ENCODE data around the gene CDK19. TPM values are rescaled to one million over a fixed set of nuclear protein-coding genes. Genes with fewer than 3 reads are reported as not detected.

The CDK19 gene
- polyA plus RNA-seq, 1 of the 3 experiments (the other 2 are of a cell fraction): 6.5 TPM

DNA sequence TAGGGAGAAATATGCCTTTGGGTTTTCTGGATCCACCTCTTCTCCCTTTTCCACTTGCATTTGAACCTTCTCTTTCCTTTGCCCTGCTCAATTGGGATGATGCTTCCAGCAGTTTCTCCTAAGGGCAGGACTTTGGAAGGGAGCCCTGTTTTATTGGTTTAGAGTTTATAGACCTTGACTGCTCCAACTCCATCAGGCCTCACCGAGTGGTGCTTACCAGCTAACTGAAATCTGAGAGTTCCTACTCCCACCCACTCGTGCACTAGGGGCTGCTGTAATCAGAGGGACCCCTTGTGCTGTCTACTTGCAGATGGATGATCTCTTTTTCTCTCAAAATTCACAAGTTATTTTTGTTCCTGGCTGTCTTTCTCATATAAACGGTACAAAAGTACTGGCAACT, 217.5 kb downstream of the CDK19 start:
- H3K79me2 ChIP-seq (ENCODE audit: insufficient read depth): no peaks in the 10 kb centered on the region
- H2AFZ ChIP-seq (ENCODE audit: low read depth): no peak overlapping the region
- no peaks in the 10 kb centered on the region for H3K4me1 ChIP-seq (ENCODE audit: control insufficient read depth in 1 of 2, insufficient read depth in 2 of 2, low read depth in 1 of 2, low read length in 1 of 2)
- no peak for TF ChIP-seq RXRA (IDR thresholded peaks at IDR 0.05; ENCODE audit: borderline replicate concordance, low read depth)
- TF ChIP-seq GABPA (IDR thresholded peaks at IDR 0.05; ENCODE audit: low read depth): no peak
- TF ChIP-seq, protein P1, sequence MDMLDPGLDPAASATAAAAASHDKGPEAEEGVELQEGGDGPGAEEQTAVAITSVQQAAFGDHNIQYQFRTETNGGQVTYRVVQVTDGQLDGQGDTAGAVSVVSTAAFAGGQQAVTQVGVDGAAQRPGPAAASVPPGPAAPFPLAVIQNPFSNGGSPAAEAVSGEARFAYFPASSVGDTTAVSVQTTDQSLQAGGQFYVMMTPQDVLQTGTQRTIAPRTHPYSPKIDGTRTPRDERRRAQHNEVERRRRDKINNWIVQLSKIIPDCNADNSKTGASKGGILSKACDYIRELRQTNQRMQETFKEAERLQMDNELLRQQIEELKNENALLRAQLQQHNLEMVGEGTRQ (IDR thresholded peaks at IDR 0.05; ENCODE audit: borderline replicate concordance, low read depth, low read length): no peak
- TF ChIP-seq NFIC (IDR thresholded peaks at IDR 0.05; ENCODE audit: borderline replicate concordance): no peak
- no peak for TF ChIP-seq TAF1 (IDR thresholded peaks at IDR 0.05; ENCODE audit: borderline replicate concordance, low read depth, low read length)
- TF ChIP-seq MXI1 (IDR thresholded peaks at IDR 0.05; ENCODE audit: low read depth, low read length): no peak
- TF ChIP-seq, protein P2, sequence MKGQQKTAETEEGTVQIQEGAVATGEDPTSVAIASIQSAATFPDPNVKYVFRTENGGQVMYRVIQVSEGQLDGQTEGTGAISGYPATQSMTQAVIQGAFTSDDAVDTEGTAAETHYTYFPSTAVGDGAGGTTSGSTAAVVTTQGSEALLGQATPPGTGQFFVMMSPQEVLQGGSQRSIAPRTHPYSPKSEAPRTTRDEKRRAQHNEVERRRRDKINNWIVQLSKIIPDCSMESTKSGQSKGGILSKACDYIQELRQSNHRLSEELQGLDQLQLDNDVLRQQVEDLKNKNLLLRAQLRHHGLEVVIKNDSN (IDR thresholded peaks at IDR 0.05; ENCODE audit: borderline replicate concordance, low read depth): no peak
- TF ChIP-seq YY1 (IDR thresholded peaks at IDR 0.05; ENCODE audit: low read depth): no peak
- TF ChIP-seq FOXM1 (IDR thresholded peaks at IDR 0.05; ENCODE audit: low read depth): no peak
- TF ChIP-seq POLR2AphosphoS5 (IDR thresholded peaks at IDR 0.05; ENCODE audit: low read depth, low read length): no peak
- TF ChIP-seq JUND (IDR thresholded peaks at IDR 0.05): no peak
- no peak for TF ChIP-seq SIN3A (IDR thresholded peaks at IDR 0.05; ENCODE audit: borderline replicate concordance, low read depth, low read length)
- TF ChIP-seq, protein P3, sequence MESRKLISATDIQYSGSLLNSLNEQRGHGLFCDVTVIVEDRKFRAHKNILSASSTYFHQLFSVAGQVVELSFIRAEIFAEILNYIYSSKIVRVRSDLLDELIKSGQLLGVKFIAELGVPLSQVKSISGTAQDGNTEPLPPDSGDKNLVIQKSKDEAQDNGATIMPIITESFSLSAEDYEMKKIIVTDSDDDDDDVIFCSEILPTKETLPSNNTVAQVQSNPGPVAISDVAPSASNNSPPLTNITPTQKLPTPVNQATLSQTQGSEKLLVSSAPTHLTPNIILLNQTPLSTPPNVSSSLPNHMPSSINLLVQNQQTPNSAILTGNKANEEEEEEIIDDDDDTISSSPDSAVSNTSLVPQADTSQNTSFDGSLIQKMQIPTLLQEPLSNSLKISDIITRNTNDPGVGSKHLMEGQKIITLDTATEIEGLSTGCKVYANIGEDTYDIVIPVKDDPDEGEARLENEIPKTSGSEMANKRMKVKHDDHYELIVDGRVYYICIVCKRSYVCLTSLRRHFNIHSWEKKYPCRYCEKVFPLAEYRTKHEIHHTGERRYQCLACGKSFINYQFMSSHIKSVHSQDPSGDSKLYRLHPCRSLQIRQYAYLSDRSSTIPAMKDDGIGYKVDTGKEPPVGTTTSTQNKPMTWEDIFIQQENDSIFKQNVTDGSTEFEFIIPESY (IDR thresholded peaks at IDR 0.05; ENCODE audit: borderline replicate concordance, low read depth): no peak
- TF ChIP-seq CHD2 (IDR thresholded peaks at IDR 0.05; ENCODE audit: low read length, partially characterized antibody): no peak
- no peak for TF ChIP-seq FOXJ3 (CRISPR knock-in tag; IDR thresholded peaks at IDR 0.05)
- no peak overlapping the region for H3K4me3 ChIP-seq (ENCODE audit: low read depth in 2 of 2, low read length in 1 of 2)
- no peaks in the 10 kb centered on the region for H4K20me1 ChIP-seq (ENCODE audit: insufficient read depth)
- H3K36me3 ChIP-seq (replicated peaks in 1 of 2; ENCODE audit: control insufficient read depth in 1 of 2, insufficient read depth in 2 of 2, low read length in 1 of 2): no peaks in the 10 kb centered on the region
- no peaks in the 10 kb centered on the region for H3K9me3 ChIP-seq
- POLR2A ChIA-PET: no interaction called here
- H3K27me3 ChIP-seq (ENCODE audit: insufficient read depth): no peaks in the 10 kb centered on the region
- no peaks in the 10 kb centered on the region for H3F3A ChIP-seq (replicated peaks; ENCODE audit: insufficient read depth)
- H3K9ac ChIP-seq: no peak overlapping the region
- CTCF ChIA-PET: interaction anchor here (0.6 to 1.2 kb wide), 2 partner anchors 16 to 97 kb away, joined by 3 read pairs; no protein-coding TSS in a partner anchor
- no peaks in the 10 kb centered on the region for H3K9me2 ChIP-seq
- no peak overlapping the region for H3K27ac ChIP-seq (ENCODE audit: low read depth in 2 of 2, low read length in 1 of 2)
- DNase-seq: no peak
- no peak overlapping the region for H3K4me2 ChIP-seq
- 69% methylated on average over 3 of the region's 3 CpGs for whole genome bisulfite sequencing (ENCODE audit: low lambda C conversion rate)

DNA sequence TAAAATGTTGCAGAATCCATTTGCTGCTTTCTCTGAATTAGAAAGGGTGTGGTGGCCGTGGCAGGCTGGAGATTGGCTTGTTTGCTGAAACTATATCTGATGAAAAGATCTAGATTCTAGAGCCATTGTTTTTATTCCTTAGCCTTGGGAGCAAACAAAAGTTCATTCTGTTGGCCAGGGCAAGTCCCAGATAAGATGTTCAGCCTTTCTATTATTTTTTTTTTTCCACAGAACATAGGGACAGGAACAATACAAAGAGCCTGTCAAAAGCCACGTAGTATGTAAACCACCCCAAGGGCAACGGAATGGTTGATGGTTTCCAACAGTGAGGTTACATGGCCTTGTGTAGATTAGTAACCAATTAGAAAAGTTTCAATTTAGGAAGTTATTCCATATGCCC, 218.9 kb downstream of the CDK19 start:
- H3K9me2 ChIP-seq: no peaks in the 10 kb centered on the region
- no peaks in the 10 kb centered on the region for H3F3A ChIP-seq (replicated peaks; ENCODE audit: insufficient read depth)
- no peak overlapping the region for H3K4me2 ChIP-seq
- H4K20me1 ChIP-seq (ENCODE audit: insufficient read depth): no peaks in the 10 kb centered on the region
- no peaks in the 10 kb centered on the region for H3K27me3 ChIP-seq (ENCODE audit: insufficient read depth)
- H3K27ac ChIP-seq (ENCODE audit: low read depth in 2 of 2, low read length in 1 of 2): no peak overlapping the region
- 94% methylated on average over 3 of the region's 3 CpGs for WGBS (ENCODE audit: low lambda C conversion rate)
- no peaks in the 10 kb centered on the region for H3K9me3 ChIP-seq
- H3K4me3 ChIP-seq (ENCODE audit: low read depth in 2 of 2, low read length in 1 of 2): no peak overlapping the region
- no peaks in the 10 kb centered on the region for H3K4me1 ChIP-seq (ENCODE audit: control insufficient read depth in 1 of 2, insufficient read depth in 2 of 2, low read depth in 1 of 2, low read length in 1 of 2)
- H3K9ac ChIP-seq: no peak overlapping the region
- H2AFZ ChIP-seq (ENCODE audit: low read depth): no peak overlapping the region
- H3K79me2 ChIP-seq (ENCODE audit: insufficient read depth): no peaks in the 10 kb centered on the region
- H3K36me3 ChIP-seq (replicated peaks in 1 of 2; ENCODE audit: control insufficient read depth in 1 of 2, insufficient read depth in 2 of 2, low read length in 1 of 2): no peaks in the 10 kb centered on the region
- DNase-seq: no peak
- ChIA-PET POLR2A (no interaction called here), CTCF (no interaction called here)
- TF ChIP-seq RCOR1 (IDR thresholded peaks at IDR 0.05; ENCODE audit: low read length): no peak
- no peak for TF ChIP-seq MXI1 (IDR thresholded peaks at IDR 0.05; ENCODE audit: low read depth, low read length)
- no peak for TF ChIP-seq GATA2 (CRISPR knock-in tag; IDR thresholded peaks at IDR 0.05)
- no peak for TF ChIP-seq YY1 (IDR thresholded peaks at IDR 0.05; ENCODE audit: low read depth)
- TF ChIP-seq FOXJ3 (CRISPR knock-in tag; IDR thresholded peaks at IDR 0.05): no peak
- TF ChIP-seq SIN3A (IDR thresholded peaks at IDR 0.05; ENCODE audit: borderline replicate concordance, low read depth, low read length): no peak
- TF ChIP-seq, protein P4, sequence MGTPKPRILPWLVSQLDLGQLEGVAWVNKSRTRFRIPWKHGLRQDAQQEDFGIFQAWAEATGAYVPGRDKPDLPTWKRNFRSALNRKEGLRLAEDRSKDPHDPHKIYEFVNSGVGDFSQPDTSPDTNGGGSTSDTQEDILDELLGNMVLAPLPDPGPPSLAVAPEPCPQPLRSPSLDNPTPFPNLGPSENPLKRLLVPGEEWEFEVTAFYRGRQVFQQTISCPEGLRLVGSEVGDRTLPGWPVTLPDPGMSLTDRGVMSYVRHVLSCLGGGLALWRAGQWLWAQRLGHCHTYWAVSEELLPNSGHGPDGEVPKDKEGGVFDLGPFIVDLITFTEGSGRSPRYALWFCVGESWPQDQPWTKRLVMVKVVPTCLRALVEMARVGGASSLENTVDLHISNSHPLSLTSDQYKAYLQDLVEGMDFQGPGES (IDR thresholded peaks at IDR 0.05; ENCODE audit: low read depth, low read length): no peak
- no peak for TF ChIP-seq POLR2AphosphoS5 (IDR thresholded peaks at IDR 0.05; ENCODE audit: low read depth, low read length)
- TF ChIP-seq, protein P5, sequence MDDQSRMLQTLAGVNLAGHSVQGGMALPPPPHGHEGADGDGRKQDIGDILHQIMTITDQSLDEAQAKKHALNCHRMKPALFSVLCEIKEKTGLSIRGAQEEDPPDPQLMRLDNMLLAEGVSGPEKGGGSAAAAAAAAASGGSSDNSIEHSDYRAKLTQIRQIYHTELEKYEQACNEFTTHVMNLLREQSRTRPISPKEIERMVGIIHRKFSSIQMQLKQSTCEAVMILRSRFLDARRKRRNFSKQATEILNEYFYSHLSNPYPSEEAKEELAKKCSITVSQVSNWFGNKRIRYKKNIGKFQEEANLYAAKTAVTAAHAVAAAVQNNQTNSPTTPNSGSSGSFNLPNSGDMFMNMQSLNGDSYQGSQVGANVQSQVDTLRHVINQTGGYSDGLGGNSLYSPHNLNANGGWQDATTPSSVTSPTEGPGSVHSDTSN (IDR thresholded peaks at IDR 0.05): no peak
- TF ChIP-seq EP300 (IDR thresholded peaks at IDR 0.05; ENCODE audit: borderline replicate concordance in 1 of 2, low read depth in 1 of 2, low read length in 1 of 2): no peak
- TF ChIP-seq, protein P1 (IDR thresholded peaks at IDR 0.05; ENCODE audit: borderline replicate concordance, low read depth, low read length): no peak
- TF ChIP-seq RFX5 (IDR thresholded peaks at IDR 0.05; ENCODE audit: low read length): no peak
- TF ChIP-seq CHD2 (IDR thresholded peaks at IDR 0.05; ENCODE audit: low read length, partially characterized antibody): no peak
- TF ChIP-seq RAD21 (IDR thresholded peaks at IDR 0.05; ENCODE audit: low read length): no peak

Measured in SK-N-SH (cell line).